CD4-positive, alpha-beta T cell treated with Interleukin-4 for 4 hours (primary cell): ENCODE data around the gene BICD1.

Experiments
- DNase-seq: peaks from one replicate; pipeline ENCODE4 v3.0.0-alpha.2; 2020

The BICD1 gene

GRCh38 chr12:32360956-32361355, 254.3 kb downstream of the BICD1 start:
- no peak for DNase-seq

GRCh38 chr12:32362892-32363291, 256.2 kb downstream of the BICD1 start:
- no peak for DNase-seq

- DNase-seq, result peak; percentile 58
Measured at GRCh38 chr12:32365473-32366064, 258.9 kb downstream of the BICD1 start.

- DNase-seq, result no peak
Measured at GRCh38 chr12:32366714-32367113, 260.1 kb downstream of the BICD1 start.

- no peak for DNase-seq
Measured at GRCh38 chr12:32367381-32367780, 260.7 kb downstream of the BICD1 start.

- no peak for DNase-seq
Measured at GRCh38 chr12:32369202-32369601, 262.6 kb downstream of the BICD1 start.

- DNase-seq, result no peak
Measured at GRCh38 chr12:32377344-32378055, 270.9 kb downstream of the BICD1 start.

GRCh38 chr12:32379213-32379612, 272.6 kb downstream of the BICD1 start:
- DNase-seq, result no peak

GRCh38 chr12:32379667-32380066, 273.0 kb downstream of the BICD1 start:
- DNase-seq, result no peak

GRCh38 chr12:32382226-32382625, 275.6 kb downstream of the BICD1 start:
- no peak for DNase-seq

- DNase-seq, result no peak
Measured at GRCh38 chr12:32390572-32391219, 284.0 kb downstream of the BICD1 start.

GRCh38 chr12:32395026-32395425, 288.4 kb downstream of the BICD1 start:
- no peak for DNase-seq

GRCh38 chr12:32397696-32398095, 291.0 kb downstream of the BICD1 start:
- DNase-seq, result no peak

GRCh38 chr12:32398181-32398580, 291.5 kb downstream of the BICD1 start:
- DNase-seq, result no peak

- DNase-seq, result no peak
Measured at GRCh38 chr12:32398816-32399369, 292.2 kb downstream of the BICD1 start.

GRCh38 chr12:32399370-32400113, 292.9 kb downstream of the BICD1 start, which contains the start of gene FGD4:
Gene FGD4, plus strand, starts transcription at chr12:32399558.
- DNase-seq, result peak; percentile 25

GRCh38 chr12:32400114-32400672, 293.5 kb downstream of the BICD1 start:
- DNase-seq, result no peak

- DNase-seq, result no peak
Measured at GRCh38 chr12:32400866-32401265, 294.2 kb downstream of the BICD1 start.

GRCh38 chr12:32402170-32402569, 295.5 kb downstream of the BICD1 start:
- no peak for DNase-seq

- no peak for DNase-seq
Measured at GRCh38 chr12:32402946-32403345, 296.3 kb downstream of the BICD1 start.

- no peak for DNase-seq
Measured at GRCh38 chr12:32407795-32408194, 301.1 kb downstream of the BICD1 start.

- no peak for DNase-seq
Measured at GRCh38 chr12:32413412-32413811, 306.8 kb downstream of the BICD1 start.

GRCh38 chr12:32418221-32418620, 311.6 kb downstream of the BICD1 start:
- no peak for DNase-seq
